Body of pancreas (tissue), 4 donors: ENCODE measurements around the gene SLC6A19. TPM values are rescaled to one million over a fixed set of nuclear protein-coding genes. Genes with fewer than 3 reads are reported as not detected.
"Not testable (repeated sequence)": the region's sequence is repeated elsewhere in the genome, so short reads cannot be mapped to it uniquely, and the experiment has no call there.

Experiments used
- ATAC-seq: fragments of 150-250 bp; one replicate; pipeline ENCODE4 v1.9.1; 2016
- DNase-seq, 4 donors: peaks; one replicate each; pipeline ENCODE4 v3.0.0-alpha.2; 2019
- H3K27ac ChIP-seq, 4 donors: fragments of 200-600 bp; sonication (generic); 1 replicate in 3 of 4; 2 replicates in 1 of 4; pipeline versions ENCODE4 v1.5.1 to v1.6.1; 2016 to 2019; ENCODE audit warnings: mild to moderate bottlenecking in 1 of 4, mixed read lengths in 1 of 4, moderate library complexity in 1 of 4
- H3K27me3 ChIP-seq, 2 donors: fragments of 200-600 bp; sonication (generic); one replicate each; pipeline ENCODE4 v1.6.0; 2016; ENCODE audit warnings: mild to moderate bottlenecking in 1 of 2
- H3K36me3 ChIP-seq, 2 donors: fragments of 200-600 bp; sonication (generic); replicated peaks in 1 of 2; 2 replicates each; pipeline ENCODE4 v1.5.1; 2016; ENCODE audit warnings: low read depth in 2 of 2; ENCODE audit not compliant: insufficient read depth in 1 of 2
- H3K4me1 ChIP-seq: fragments of 200-600 bp; sonication (generic); one replicate; pipeline ENCODE4 v1.6.0; 2016
- H3K4me3 ChIP-seq, 2 donors: fragments of 200-600 bp; sonication (generic); 1 replicate in 1 of 2; 2 replicates in 1 of 2; pipeline ENCODE4 v1.5.1; 2016 to 2019
- H3K9me3 ChIP-seq, 3 donors: fragments of 200-600 bp; sonication (generic); 1 replicate in 2 of 3; 2 replicates in 1 of 3; pipeline ENCODE4 v1.5.1; 2016
- POLR2A ChIP-seq, 3 donors: fragments of 450-650 bp; IDR thresholded peaks; one replicate each; pipeline ENCODE4 v1.6.1; 2016; ENCODE audit warnings: antibody characterized with exemption in 3 of 3, mild to moderate bottlenecking in 2 of 3
- WGBS, 2 donors: methylation state at CpG; one replicate each; pipeline ENCODE4 v1.1.5; 2017; 5-methylcytosine and 5-hydroxymethylcytosine counted together
- intact Hi-C: fragments of 100-400 bp; cut with DNase I; formaldehyde crosslinking; loops from one replicate; pipeline ENCODE4 v1.15.1; 2023
- total RNA-seq, 2 donors: library from RNA; depleted of rRNA; stranded (reverse); fragments of >200 nt; gene quantifications; one replicate each; pipeline ENCODE4 v1.1.0, GENCODE V29; 2016
- TF ChIP-seq, protein P1 (sequence below), 7 experiments: fragments of 450-650 bp in 4 of 7; fragments of 200-600 bp in 3 of 7; sonication (generic) in 3 of 7; IDR thresholded peaks; one replicate each; pipeline ENCODE4 v1.5.1; 2016 to 2019; ENCODE audit warnings: antibody characterized with exemption in 7 of 7

Gene SLC6A19
- total RNA-seq, 2 donors from 2014 or later, result 0.66 to 1.3 TPM

DNA sequence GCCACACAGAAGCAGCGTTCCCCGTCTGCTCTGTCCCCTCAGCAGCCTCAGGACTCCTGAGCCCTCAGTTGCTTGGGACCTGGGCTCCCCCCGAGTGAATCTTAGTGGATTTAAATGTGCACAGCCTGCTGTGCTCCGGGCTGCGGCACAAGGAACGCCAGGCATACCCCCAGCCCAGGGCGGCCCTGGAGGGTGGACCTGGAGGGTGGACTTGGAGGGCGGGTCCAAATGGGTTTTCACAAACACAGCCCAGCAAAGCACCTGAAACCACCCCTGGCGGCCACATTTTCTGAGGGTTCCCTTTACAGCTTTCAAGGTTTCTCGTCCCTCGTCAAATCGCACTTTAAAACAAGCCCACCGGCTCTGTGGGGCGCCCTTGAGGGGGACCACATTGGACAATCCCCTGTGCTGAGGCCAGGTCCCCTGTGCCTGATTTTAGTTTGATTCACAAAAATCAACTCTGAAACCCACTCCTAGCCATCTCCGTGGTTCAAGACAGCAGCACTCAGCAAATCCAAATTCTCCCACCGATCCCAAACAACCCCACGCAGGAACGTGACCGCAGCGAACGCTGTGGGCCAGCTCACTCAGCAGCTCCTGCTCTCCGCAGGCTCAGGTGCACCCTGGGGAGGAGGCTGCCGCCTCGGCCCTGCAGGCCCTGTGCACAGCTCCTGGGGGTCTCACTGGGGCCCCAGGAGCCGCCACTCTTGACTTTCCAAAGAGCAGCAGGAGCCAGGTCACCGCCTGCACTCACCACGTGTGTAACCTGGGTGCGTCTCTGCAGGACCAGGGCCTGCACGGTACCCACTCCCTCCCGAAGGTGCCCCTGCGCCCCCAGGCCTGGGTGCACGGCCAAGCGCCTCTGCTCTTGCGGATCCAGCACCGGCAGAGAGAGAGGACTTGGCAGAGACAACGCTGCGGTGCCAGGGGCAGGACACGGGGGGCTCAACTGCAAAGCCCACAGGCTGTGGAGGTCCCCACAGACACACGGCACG, 64.4 kb downstream of the SLC6A19 start:
- Histone ChIP-seq H3K9me3 (no peaks in the 10 kb centered on the region), H3K27ac (no peak overlapping the region), H3K4me1 (no peaks in the 10 kb centered on the region), H3K36me3 (no peaks in the 10 kb centered on the region), H3K27me3 (no peaks in the 10 kb centered on the region), H3K4me3 (no peak overlapping the region)
- DNase-seq (no peak), ATAC-seq (no peak)
- WGBS, 2 donors, result 77 to 79% methylated on average over 17 to 29 of the region's 40 CpGs
- TF ChIP-seq POLR2A (IDR thresholded peaks at IDR 0.05), result no peak
- TF ChIP-seq, protein P1, sequence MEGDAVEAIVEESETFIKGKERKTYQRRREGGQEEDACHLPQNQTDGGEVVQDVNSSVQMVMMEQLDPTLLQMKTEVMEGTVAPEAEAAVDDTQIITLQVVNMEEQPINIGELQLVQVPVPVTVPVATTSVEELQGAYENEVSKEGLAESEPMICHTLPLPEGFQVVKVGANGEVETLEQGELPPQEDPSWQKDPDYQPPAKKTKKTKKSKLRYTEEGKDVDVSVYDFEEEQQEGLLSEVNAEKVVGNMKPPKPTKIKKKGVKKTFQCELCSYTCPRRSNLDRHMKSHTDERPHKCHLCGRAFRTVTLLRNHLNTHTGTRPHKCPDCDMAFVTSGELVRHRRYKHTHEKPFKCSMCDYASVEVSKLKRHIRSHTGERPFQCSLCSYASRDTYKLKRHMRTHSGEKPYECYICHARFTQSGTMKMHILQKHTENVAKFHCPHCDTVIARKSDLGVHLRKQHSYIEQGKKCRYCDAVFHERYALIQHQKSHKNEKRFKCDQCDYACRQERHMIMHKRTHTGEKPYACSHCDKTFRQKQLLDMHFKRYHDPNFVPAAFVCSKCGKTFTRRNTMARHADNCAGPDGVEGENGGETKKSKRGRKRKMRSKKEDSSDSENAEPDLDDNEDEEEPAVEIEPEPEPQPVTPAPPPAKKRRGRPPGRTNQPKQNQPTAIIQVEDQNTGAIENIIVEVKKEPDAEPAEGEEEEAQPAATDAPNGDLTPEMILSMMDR (IDR thresholded peaks at IDR 0.05), result no peak
- intact Hi-C loops, result no loop called here

- Histone ChIP-seq H3K27ac (no peak overlapping the region), H3K4me1 (no peaks in the 10 kb centered on the region), H3K9me3 (no peaks in the 10 kb centered on the region), H3K36me3 (no peaks in the 10 kb centered on the region), H3K4me3 (no peak overlapping the region), H3K27me3 (no peaks in the 10 kb centered on the region)
- TF ChIP-seq, protein P1 (IDR thresholded peaks at IDR 0.05), result no peak
- TF ChIP-seq POLR2A (IDR thresholded peaks at IDR 0.05), result no peak
- WGBS, 2 donors, result 72 to 79% methylated on average over 9 of the region's 9 CpGs
- no peak for ATAC-seq
- intact Hi-C loops, result no loop called here
- DNase-seq, result no peak
Observed at GRCh38 chr5:1266791-1267190, 65.4 kb downstream of the SLC6A19 start.

- not testable (repeated sequence) for H3K27me3 ChIP-seq
- 82 to 91% methylated on average over 5 of the region's 5 CpGs for WGBS, 2 donors
Observed at GRCh38 chr5:1267464-1267863, 66.1 kb downstream of the SLC6A19 start.

DNA sequence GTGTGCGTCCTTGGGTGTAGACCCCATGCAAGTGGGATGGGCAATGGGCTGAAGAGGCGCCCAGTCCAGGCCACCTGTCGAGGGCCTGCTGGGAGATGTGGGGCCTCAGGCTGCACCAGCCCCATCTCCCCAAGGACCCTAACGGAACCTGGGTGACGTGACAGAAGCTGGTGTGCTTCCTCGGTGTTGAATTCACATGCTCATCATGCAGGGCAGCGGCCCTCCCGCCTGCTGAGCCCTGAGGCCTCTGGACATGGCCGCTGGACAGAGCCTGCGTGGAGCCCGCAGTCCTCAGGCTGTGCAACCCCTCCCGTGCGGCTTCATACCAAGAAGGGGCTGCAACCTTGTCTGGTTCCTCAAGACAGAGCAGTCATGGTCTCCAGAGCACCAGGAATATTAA, 66.7 kb downstream of the SLC6A19 start:
- Histone ChIP-seq H3K4me1 (no peaks in the 10 kb centered on the region), H3K4me3 (no peak overlapping the region), H3K27ac (no peak overlapping the region), H3K27me3 (no peaks in the 10 kb centered on the region), H3K36me3 (no peaks in the 10 kb centered on the region), H3K9me3 (no peaks in the 10 kb centered on the region)
- TF ChIP-seq POLR2A (IDR thresholded peaks at IDR 0.05), result no peak
- TF ChIP-seq, protein P1 (IDR thresholded peaks at IDR 0.05), result no peak
- intact Hi-C loops, result no loop called here
- WGBS, 2 donors, result 81 to 84% methylated on average over 4 to 13 of the region's 13 CpGs
- DNase-seq (no peak), ATAC-seq (no peak)

More at GRCh38 chr5:1267464-1267863, 66.1 kb downstream of the SLC6A19 start:
- intact Hi-C loops, DNase-seq, H3K36me3 ChIP-seq, H3K4me1 ChIP-seq, ATAC-seq, H3K9me3 ChIP-seq, H3K4me3 ChIP-seq, H3K27ac ChIP-seq: not testable (repeated sequence)

DNA sequence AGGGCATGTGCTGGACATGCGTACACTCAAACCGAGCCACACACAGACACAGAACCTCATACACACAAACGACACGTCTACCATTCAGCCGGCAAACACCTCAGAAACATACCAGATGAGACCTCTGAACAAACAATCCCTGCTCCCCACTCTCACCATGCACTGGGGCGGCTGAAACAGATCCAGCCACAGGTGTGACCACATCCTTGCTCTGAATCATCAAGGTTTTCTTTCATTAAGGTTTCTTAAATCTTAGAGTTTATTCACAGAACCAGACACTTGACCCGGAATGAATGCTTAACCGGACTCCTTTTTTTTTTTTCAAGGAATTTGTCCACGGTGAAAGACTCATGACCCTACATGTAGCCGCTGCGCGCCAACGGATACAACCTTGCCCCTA, 67.3 kb downstream of the SLC6A19 start:
- no peak overlapping the region for H3K27ac ChIP-seq
- 70 to 74% methylated on average over 12 to 13 of the region's 13 CpGs for WGBS, 2 donors

More for the DNA sequence above, 67.3 kb downstream of the SLC6A19 start:
- Histone ChIP-seq H3K36me3 (no peaks in the 10 kb centered on the region), H3K4me1 (no peaks in the 10 kb centered on the region), H3K27me3 (no peaks in the 10 kb centered on the region), H3K4me3 (no peak overlapping the region), H3K9me3 (no peaks in the 10 kb centered on the region)
- intact Hi-C loops, result no loop called here
- DNase-seq (no peak), ATAC-seq (no peak)
- TF ChIP-seq POLR2A (IDR thresholded peaks at IDR 0.05), result no peak
- TF ChIP-seq, protein P1 (IDR thresholded peaks at IDR 0.05), result no peak
